GM19023 (cell line): ENCODE results near the gene ZNF574.

ENCODE experiments used
- ATAC-seq: cut with Tn5 transposase; IDR thresholded peaks from one replicate; pipeline ENCODE4 v1.9.1; 2021; ENCODE audit warnings: mild to moderate bottlenecking, moderate library complexity; ENCODE audit not compliant: unreplicated experiment

ZNF574 gene

GRCh38 chr19:42122691-42123607 lies 47.0 kb downstream of the ZNF574 start:
- ATAC-seq = no peak

- no peak for ATAC-seq
These were observed 47.8 kb downstream of the ZNF574 start for GRCh38 chr19:42123765-42124164.

- no peak for ATAC-seq
These were observed 48.5 kb downstream of the ZNF574 start for GRCh38 chr19:42124386-42124901.

GRCh38 chr19:42125536-42125935 lies 49.6 kb downstream of the ZNF574 start:
- ATAC-seq = no peak

- ATAC-seq = no peak
These were observed 50.6 kb downstream of the ZNF574 start for GRCh38 chr19:42126574-42126973.

GRCh38 chr19:42129399-42130253 lies 53.7 kb downstream of the ZNF574 start:
- peak; percentile 47 for ATAC-seq

- no peak for ATAC-seq
These were observed 54.2 kb downstream of the ZNF574 start for GRCh38 chr19:42130254-42130573.
